Neural cell (in vitro differentiated cells): ENCODE results near the gene ASRGL1. TPM values are rescaled to one million over a fixed set of nuclear protein-coding genes. Genes with fewer than 3 reads are reported as not detected.
"Not testable (repeated sequence)": the region's sequence is repeated elsewhere in the genome, so short reads cannot be mapped to it uniquely, and the experiment has no call there.

ENCODE experiments used
- H2AFZ ChIP-seq: fragments of 200-600, 300-800 bp; sonication (generic), shearing (Covaris generic); 2 replicates; pipeline ENCODE4 v1.6.0; 2014; ENCODE audit warnings: low read depth, mild to moderate bottlenecking, antibody characterized with exemption, low read length, moderate library complexity
- H3F3A ChIP-seq: fragments of 200-600 bp; shearing (Covaris generic); 2 replicates; pipeline ENCODE4 v1.6.1; 2016; ENCODE audit warnings: mild to moderate bottlenecking, moderate library complexity, mixed read lengths, antibody characterized with exemption, low read length; ENCODE audit not compliant: insufficient read depth, poor library complexity, severe bottlenecking
- H3K27ac ChIP-seq: fragments of 200-600, 300-800 bp; sonication (generic), shearing (Covaris generic); 2 replicates; pipeline ENCODE4 v1.5.1; 2014; ENCODE audit warnings: mild to moderate bottlenecking, low read length, moderate library complexity
- H3K27me3 ChIP-seq: fragments of 300-800, 200-600 bp; sonication (generic), shearing (Covaris generic); 2 replicates; pipeline ENCODE4 v1.6.0; 2014; ENCODE audit warnings: mild to moderate bottlenecking, low read depth, low read length, moderate library complexity; ENCODE audit not compliant: insufficient read depth
- H3K36me3 ChIP-seq: fragments of 300-800, 200-600 bp; sonication (generic), shearing (Covaris generic); 2 replicates; pipeline ENCODE4 v1.5.1; 2014; ENCODE audit warnings: mild to moderate bottlenecking, antibody characterized with exemption, low read length, moderate library complexity; ENCODE audit not compliant: insufficient read depth
- H3K4me2 ChIP-seq: fragments of 300-800, 200-600 bp; sonication (generic), shearing (Covaris generic); 2 replicates; pipeline ENCODE4 v1.6.0; 2014; ENCODE audit warnings: mild to moderate bottlenecking, low read length
- H3K4me3 ChIP-seq: fragments of 300-800, 200-600 bp; sonication (generic), shearing (Covaris generic); 2 replicates; pipeline ENCODE4 v1.5.1; 2014; ENCODE audit warnings: mild to moderate bottlenecking, low read length, moderate library complexity
- H3K79me2 ChIP-seq: fragments of 200-600 bp; shearing (Covaris generic); replicated peaks from 2 replicates; pipeline ENCODE4 v1.6.0; 2014; ENCODE audit warnings: mild to moderate bottlenecking, low read length, moderate library complexity; ENCODE audit not compliant: insufficient read depth
- H3K9ac ChIP-seq: fragments of 300-800, 200-600 bp; sonication (generic), shearing (Covaris generic); 2 replicates; pipeline ENCODE4 v1.6.1; 2016; ENCODE audit warnings: mild to moderate bottlenecking, low read length, mixed read lengths
- H3K9me2 ChIP-seq: fragments of 200-600 bp; shearing (Covaris generic); 2 replicates; pipeline ENCODE4 v1.6.1; 2016; ENCODE audit warnings: mild to moderate bottlenecking, low read length, mixed read lengths; ENCODE audit not compliant: insufficient read depth
- H3K9me3 ChIP-seq: fragments of 200-600, 300-800 bp; sonication (generic), shearing (Covaris generic); 2 replicates; pipeline ENCODE4 v1.6.1; 2016; ENCODE audit warnings: mild to moderate bottlenecking, mixed run types, low read length, moderate library complexity, mixed read lengths
- H4K20me1 ChIP-seq: fragments of 200-600 bp; shearing (Covaris generic); 2 replicates; pipeline ENCODE4 v1.6.1; 2016; ENCODE audit warnings: mild to moderate bottlenecking, mixed run types; ENCODE audit not compliant: insufficient read depth
- EP300 ChIP-seq: fragments of 450-650 bp; conservative IDR thresholded peaks from 2 replicates; pipeline ENCODE4 v1.6.1; 2014; ENCODE audit warnings: antibody characterized with exemption, mild to moderate bottlenecking, moderate library complexity; ENCODE audit not compliant: poor library complexity, severe bottlenecking
- EZH2 ChIP-seq: fragments of 200-600, 300-800 bp; shearing (Covaris generic), sonication (generic); IDR thresholded peaks from 2 replicates; pipeline ENCODE4 v1.6.1; 2014; ENCODE audit warnings: antibody characterized with exemption, low read length, borderline replicate concordance, mild to moderate bottlenecking; ENCODE audit not compliant: insufficient read depth, poor library complexity, severe bottlenecking
- MXI1 ChIP-seq: fragments of 450-650 bp; conservative IDR thresholded peaks from 2 replicates; pipeline ENCODE4 v1.6.1; 2014; ENCODE audit warnings: antibody characterized with exemption, mild to moderate bottlenecking; ENCODE audit not compliant: poor library complexity, severe bottlenecking
- POLR2AphosphoS5 ChIP-seq: IDR thresholded peaks from 2 replicates; pipeline ENCODE4 v1.6.1; 2012
- RAD21 ChIP-seq: fragments of 450-650 bp; conservative IDR thresholded peaks from 2 replicates; pipeline ENCODE4 v1.6.1; 2014; ENCODE audit warnings: antibody characterized with exemption, mild to moderate bottlenecking, moderate library complexity
- SMC3 ChIP-seq: fragments of 450-650 bp; conservative IDR thresholded peaks from 2 replicates; pipeline ENCODE4 v1.6.1; 2014; ENCODE audit warnings: antibody characterized with exemption, mild to moderate bottlenecking, moderate library complexity; ENCODE audit not compliant: poor library complexity
- TAF1 ChIP-seq: IDR thresholded peaks from 2 replicates; pipeline ENCODE4 v1.6.1; 2012; ENCODE audit warnings: low read depth
- polyA plus RNA-seq: library from polyadenylated mRNA; depleted of rRNA; stranded (reverse); fragments of >200 nt; gene quantifications from 2 replicates; pipeline ENCODE4 v1.2.3, GENCODE V29; 2014
- TF ChIP-seq, protein P1 (sequence below): IDR thresholded peaks from 2 replicates; pipeline ENCODE4 v1.6.1; 2012; ENCODE audit warnings: borderline replicate concordance
- TF ChIP-seq, protein P2 (sequence below): fragments of 450-650 bp; IDR thresholded peaks from 2 replicates; pipeline ENCODE4 v1.5.1; 2014; ENCODE audit warnings: antibody characterized with exemption, mild to moderate bottlenecking, moderate library complexity; ENCODE audit not compliant: poor library complexity, severe bottlenecking

Gene ASRGL1
- polyA plus RNA-seq, 1 donor from 2014 or later: 129 TPM

DNA sequence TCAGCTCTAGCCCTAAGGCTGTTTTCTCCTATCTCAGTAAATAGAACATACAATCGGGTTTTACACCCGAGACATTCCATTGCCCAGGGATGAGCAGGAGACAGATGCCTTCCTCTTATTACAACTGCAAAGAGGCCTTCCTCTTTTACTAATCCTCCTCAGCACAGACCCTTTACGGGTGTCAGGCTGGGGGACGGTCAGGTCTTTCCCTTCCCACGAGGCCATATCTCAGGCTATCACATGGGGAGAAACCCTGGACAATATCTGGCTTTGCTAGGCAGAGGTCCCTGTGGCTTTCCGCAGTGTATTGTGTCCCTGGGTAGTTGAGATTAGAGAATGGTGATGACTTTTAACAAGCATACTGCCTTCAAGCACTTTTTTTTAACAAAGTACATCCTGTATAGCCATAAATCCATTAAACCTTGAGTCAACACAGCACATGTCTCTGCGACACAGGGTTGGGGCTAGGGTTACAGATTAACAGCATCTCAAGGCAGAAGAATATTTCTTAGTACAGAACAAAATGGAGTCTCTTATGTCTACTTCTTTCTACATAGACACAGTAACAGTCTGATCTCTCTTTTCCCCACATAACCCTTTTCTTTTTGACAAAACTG is 31.7 kb downstream of the ASRGL1 start:
- not testable (repeated sequence) for H2AFZ ChIP-seq, H3F3A ChIP-seq, H3K9me3 ChIP-seq, H3K27me3 ChIP-seq, H4K20me1 ChIP-seq, H3K79me2 ChIP-seq, H3K4me2 ChIP-seq, H3K9ac ChIP-seq, H3K4me3 ChIP-seq, H3K9me2 ChIP-seq, H3K36me3 ChIP-seq, H3K27ac ChIP-seq

DNA sequence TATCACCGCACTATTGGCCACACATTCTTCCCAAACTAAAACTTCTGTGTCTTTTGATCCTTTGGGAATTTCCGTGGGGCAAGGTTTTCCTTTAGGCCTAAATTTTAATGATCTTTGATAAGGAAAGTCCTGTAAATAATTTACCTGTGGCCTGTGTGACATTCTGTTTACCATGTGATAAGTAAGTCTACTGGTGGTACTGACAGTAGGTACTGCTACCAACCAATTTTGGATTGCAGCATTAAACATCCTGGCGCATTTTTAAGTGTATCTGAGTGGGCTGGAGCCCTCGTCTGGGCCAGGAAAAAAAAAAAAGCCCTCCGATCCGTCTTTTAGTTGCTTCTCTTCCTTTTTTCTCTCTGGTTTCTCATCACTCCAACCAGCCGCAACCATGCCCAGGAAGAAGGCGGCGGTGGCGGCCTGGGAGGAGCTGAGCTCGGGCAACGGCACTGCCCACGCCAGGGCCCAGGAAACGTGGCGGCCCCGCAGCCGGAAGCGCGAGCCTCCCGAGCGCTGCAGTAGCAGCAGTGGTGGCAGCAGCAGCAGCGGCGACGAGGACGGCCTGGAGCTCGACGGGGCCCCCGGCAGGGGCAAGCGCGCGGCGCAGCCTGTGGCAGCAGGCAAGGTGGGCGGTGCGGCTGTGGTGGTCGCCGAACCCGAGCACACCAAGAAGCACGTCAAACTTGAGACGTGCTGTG is 33.6 kb downstream of the ASRGL1 start:
- H3K4me3 ChIP-seq: no peak overlapping the region
- H3K4me2 ChIP-seq: no peak overlapping the region
- no peak overlapping the region for H2AFZ ChIP-seq
- H3K36me3 ChIP-seq: no peaks in the 10 kb centered on the region
- no peak overlapping the region for H3K27ac ChIP-seq
- no peak overlapping the region for H3K9ac ChIP-seq
- H4K20me1 ChIP-seq: no peaks in the 10 kb centered on the region
- no peaks in the 10 kb centered on the region for H3K79me2 ChIP-seq
- H3K9me2 ChIP-seq: no peaks in the 10 kb centered on the region
- H3F3A ChIP-seq: no peaks in the 10 kb centered on the region
- no peaks in the 10 kb centered on the region for H3K27me3 ChIP-seq
- no peaks in the 10 kb centered on the region for H3K9me3 ChIP-seq
- TF ChIP-seq, protein P1, sequence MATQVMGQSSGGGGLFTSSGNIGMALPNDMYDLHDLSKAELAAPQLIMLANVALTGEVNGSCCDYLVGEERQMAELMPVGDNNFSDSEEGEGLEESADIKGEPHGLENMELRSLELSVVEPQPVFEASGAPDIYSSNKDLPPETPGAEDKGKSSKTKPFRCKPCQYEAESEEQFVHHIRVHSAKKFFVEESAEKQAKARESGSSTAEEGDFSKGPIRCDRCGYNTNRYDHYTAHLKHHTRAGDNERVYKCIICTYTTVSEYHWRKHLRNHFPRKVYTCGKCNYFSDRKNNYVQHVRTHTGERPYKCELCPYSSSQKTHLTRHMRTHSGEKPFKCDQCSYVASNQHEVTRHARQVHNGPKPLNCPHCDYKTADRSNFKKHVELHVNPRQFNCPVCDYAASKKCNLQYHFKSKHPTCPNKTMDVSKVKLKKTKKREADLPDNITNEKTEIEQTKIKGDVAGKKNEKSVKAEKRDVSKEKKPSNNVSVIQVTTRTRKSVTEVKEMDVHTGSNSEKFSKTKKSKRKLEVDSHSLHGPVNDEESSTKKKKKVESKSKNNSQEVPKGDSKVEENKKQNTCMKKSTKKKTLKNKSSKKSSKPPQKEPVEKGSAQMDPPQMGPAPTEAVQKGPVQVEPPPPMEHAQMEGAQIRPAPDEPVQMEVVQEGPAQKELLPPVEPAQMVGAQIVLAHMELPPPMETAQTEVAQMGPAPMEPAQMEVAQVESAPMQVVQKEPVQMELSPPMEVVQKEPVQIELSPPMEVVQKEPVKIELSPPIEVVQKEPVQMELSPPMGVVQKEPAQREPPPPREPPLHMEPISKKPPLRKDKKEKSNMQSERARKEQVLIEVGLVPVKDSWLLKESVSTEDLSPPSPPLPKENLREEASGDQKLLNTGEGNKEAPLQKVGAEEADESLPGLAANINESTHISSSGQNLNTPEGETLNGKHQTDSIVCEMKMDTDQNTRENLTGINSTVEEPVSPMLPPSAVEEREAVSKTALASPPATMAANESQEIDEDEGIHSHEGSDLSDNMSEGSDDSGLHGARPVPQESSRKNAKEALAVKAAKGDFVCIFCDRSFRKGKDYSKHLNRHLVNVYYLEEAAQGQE: no peak
- TF ChIP-seq SMC3 (no peak), POLR2AphosphoS5 (no peak), EP300 (no peak), EZH2 (no peak), RAD21 (no peak), TAF1 (no peak)
- TF ChIP-seq, protein P2, sequence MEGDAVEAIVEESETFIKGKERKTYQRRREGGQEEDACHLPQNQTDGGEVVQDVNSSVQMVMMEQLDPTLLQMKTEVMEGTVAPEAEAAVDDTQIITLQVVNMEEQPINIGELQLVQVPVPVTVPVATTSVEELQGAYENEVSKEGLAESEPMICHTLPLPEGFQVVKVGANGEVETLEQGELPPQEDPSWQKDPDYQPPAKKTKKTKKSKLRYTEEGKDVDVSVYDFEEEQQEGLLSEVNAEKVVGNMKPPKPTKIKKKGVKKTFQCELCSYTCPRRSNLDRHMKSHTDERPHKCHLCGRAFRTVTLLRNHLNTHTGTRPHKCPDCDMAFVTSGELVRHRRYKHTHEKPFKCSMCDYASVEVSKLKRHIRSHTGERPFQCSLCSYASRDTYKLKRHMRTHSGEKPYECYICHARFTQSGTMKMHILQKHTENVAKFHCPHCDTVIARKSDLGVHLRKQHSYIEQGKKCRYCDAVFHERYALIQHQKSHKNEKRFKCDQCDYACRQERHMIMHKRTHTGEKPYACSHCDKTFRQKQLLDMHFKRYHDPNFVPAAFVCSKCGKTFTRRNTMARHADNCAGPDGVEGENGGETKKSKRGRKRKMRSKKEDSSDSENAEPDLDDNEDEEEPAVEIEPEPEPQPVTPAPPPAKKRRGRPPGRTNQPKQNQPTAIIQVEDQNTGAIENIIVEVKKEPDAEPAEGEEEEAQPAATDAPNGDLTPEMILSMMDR: no peak

DNA sequence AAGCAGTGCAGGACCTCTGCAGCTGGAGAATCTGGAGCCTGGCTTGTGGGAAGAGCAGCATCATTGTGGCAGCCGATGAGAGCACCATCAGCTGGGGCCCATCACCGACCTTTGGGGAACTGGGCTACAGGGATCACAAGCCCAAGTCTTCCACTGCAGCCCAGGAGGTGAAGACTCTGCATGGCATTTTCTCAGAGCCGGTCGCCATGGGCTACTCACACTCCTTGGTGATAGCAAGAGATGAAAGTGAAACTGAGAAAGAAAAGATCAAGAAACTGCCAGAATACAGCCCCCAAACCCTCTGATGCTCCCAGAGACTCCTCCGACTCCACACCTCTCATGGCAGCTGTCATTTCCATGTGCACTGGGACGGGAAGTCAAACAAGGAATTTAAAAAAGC is 35.6 kb downstream of the ASRGL1 start:
- no peaks in the 10 kb centered on the region for H3K9me3 ChIP-seq
- no peak overlapping the region for H3K9ac ChIP-seq
- no peak overlapping the region for H3K27ac ChIP-seq
- H3K79me2 ChIP-seq: no peaks in the 10 kb centered on the region
- H3K4me3 ChIP-seq: no peak overlapping the region
- no peaks in the 10 kb centered on the region for H3K27me3 ChIP-seq
- H3K36me3 ChIP-seq: no peaks in the 10 kb centered on the region
- TF ChIP-seq TAF1 (no peak), POLR2AphosphoS5 (no peak), EP300 (no peak), RAD21 (no peak), EZH2 (no peak), MXI1 (no peak), SMC3 (no peak)
- TF ChIP-seq, protein P2: no peak
- TF ChIP-seq, protein P1: no peak
- H4K20me1 ChIP-seq: no peaks in the 10 kb centered on the region
- H3K4me2 ChIP-seq: no peak overlapping the region
- no peaks in the 10 kb centered on the region for H3K9me2 ChIP-seq
- H2AFZ ChIP-seq: no peak overlapping the region
- H3F3A ChIP-seq: no peaks in the 10 kb centered on the region
